DOHH2 (cell line): ENCODE data around the gene TBL2.

Source experiments
- H3F3A ChIP-seq: fragments of 200-600 bp; sonication (generic), shearing (Covaris generic); 2 replicates; pipeline ENCODE4 v1.6.0; 2016; ENCODE audit warnings: antibody characterized with exemption, mild to moderate bottlenecking; ENCODE audit not compliant: control insufficient read depth, insufficient read depth
- H3K27ac ChIP-seq: fragments of 200-600 bp; sonication (generic); 2 replicates; pipeline ENCODE4 v1.5.1; 2014; ENCODE audit warnings: low read depth, mild to moderate bottlenecking, low read length, moderate library complexity
- H3K27me3 ChIP-seq: fragments of 200-600 bp; sonication (generic); 2 replicates; pipeline ENCODE4 v1.6.1; 2014; ENCODE audit warnings: mild to moderate bottlenecking, low read length, mixed read lengths; ENCODE audit not compliant: control insufficient read depth
- H3K36me3 ChIP-seq: fragments of 200-600 bp; sonication (generic); 2 replicates; pipeline ENCODE4 v1.6.1; 2014; ENCODE audit warnings: mild to moderate bottlenecking, low read length, moderate library complexity, mixed read lengths; ENCODE audit not compliant: control insufficient read depth
- H3K4me1 ChIP-seq: fragments of 200-600 bp; sonication (generic); 2 replicates; pipeline ENCODE4 v1.6.1; 2014; ENCODE audit warnings: mild to moderate bottlenecking, low read length, mixed read lengths; ENCODE audit not compliant: control insufficient read depth
- H3K4me2 ChIP-seq: fragments of 200-600 bp; sonication (generic); 2 replicates; pipeline ENCODE4 v1.6.0; 2014; ENCODE audit warnings: mild to moderate bottlenecking, low read length, moderate library complexity
- H3K4me3 ChIP-seq: fragments of 200-600 bp; sonication (generic); 2 replicates; pipeline ENCODE4 v1.5.1; 2014; ENCODE audit warnings: mild to moderate bottlenecking, low read length, mixed read lengths
- H3K79me2 ChIP-seq: fragments of 200-600 bp; sonication (generic); 2 replicates; pipeline ENCODE4 v1.6.1; 2014; ENCODE audit warnings: mild to moderate bottlenecking, low read length, mixed read lengths; ENCODE audit not compliant: control insufficient read depth
- H3K9me2 ChIP-seq: fragments of 200-600 bp; sonication (generic); replicated peaks from 2 replicates; pipeline ENCODE4 v1.6.1; 2014; ENCODE audit warnings: mild to moderate bottlenecking, low read length, mixed read lengths; ENCODE audit not compliant: control insufficient read depth
- H3K9me3 ChIP-seq: fragments of 200-600 bp; sonication (generic); 2 replicates; pipeline ENCODE4 v1.6.1; 2014; ENCODE audit warnings: antibody characterized with exemption, low read length, mixed read lengths; ENCODE audit not compliant: control insufficient read depth, insufficient read depth
- H4K20me1 ChIP-seq: fragments of 200-600 bp; sonication (generic); 2 replicates; pipeline ENCODE4 v1.6.0; 2014; ENCODE audit warnings: low read depth, mild to moderate bottlenecking, antibody characterized with exemption, low read length, moderate library complexity; ENCODE audit not compliant: control insufficient read depth, insufficient read depth
- CTCF ChIP-seq: fragments of 200-600 bp; sonication (generic); IDR thresholded peaks from one replicate; pipeline ENCODE4 v1.5.1; 2014; ENCODE audit warnings: antibody characterized with exemption, mild to moderate bottlenecking, low read depth, low read length; ENCODE audit not compliant: poor library complexity, severe bottlenecking
- EZH2phosphoT487 ChIP-seq: fragments of 200-600 bp; sonication (generic); IDR thresholded peaks from 2 replicates; pipeline ENCODE4 v1.6.1; 2017; ENCODE audit warnings: borderline replicate concordance, mild to moderate bottlenecking, antibody characterized with exemption, low read length, moderate library complexity, mixed read lengths

The TBL2 gene

GRCh38 chr7:73599151-73599882 lies 20.9 kb upstream of the TBL2 start:
- H3F3A ChIP-seq = no peaks in the 10 kb centered on the region
- no peaks in the 10 kb centered on the region for H3K36me3 ChIP-seq
- H3K27ac ChIP-seq = no peak overlapping the region
- no peaks in the 10 kb centered on the region for H3K9me2 ChIP-seq
- no peaks in the 10 kb centered on the region for H3K4me1 ChIP-seq
- TF ChIP-seq CTCF (no peak), EZH2phosphoT487 (no peak)
- no peaks in the 10 kb centered on the region for H3K9me3 ChIP-seq
- no peak overlapping the region for H3K4me2 ChIP-seq
- no peaks in the 10 kb centered on the region for H4K20me1 ChIP-seq
- H3K27me3 ChIP-seq = peaks cover 11% of the 10 kb centered on the region
- H3K4me3 ChIP-seq = no peak overlapping the region
- no peaks in the 10 kb centered on the region for H3K79me2 ChIP-seq

GRCh38 chr7:73597978-73598782 lies 19.8 kb upstream of the TBL2 start:
- Histone ChIP-seq H3F3A (no peaks in the 10 kb centered on the region), H4K20me1 (no peaks in the 10 kb centered on the region), H3K4me1 (no peaks in the 10 kb centered on the region), H3K9me2 (no peaks in the 10 kb centered on the region), H3K27ac (no peak overlapping the region), H3K4me2 (no peak overlapping the region), H3K79me2 (no peaks in the 10 kb centered on the region), H3K36me3 (no peaks in the 10 kb centered on the region), H3K4me3 (no peak overlapping the region), H3K27me3 (peaks cover 13% of the 10 kb centered on the region), H3K9me3 (no peaks in the 10 kb centered on the region)
- TF ChIP-seq EZH2phosphoT487 (no peak), CTCF (no peak)

- no peaks in the 10 kb centered on the region for H3K9me2 ChIP-seq
- H3K79me2 ChIP-seq = no peaks in the 10 kb centered on the region
- no peaks in the 10 kb centered on the region for H3K36me3 ChIP-seq
- H3K27me3 ChIP-seq = peaks cover 13% of the 10 kb centered on the region
- no peaks in the 10 kb centered on the region for H3F3A ChIP-seq
- no peak overlapping the region for H3K4me3 ChIP-seq
- H3K9me3 ChIP-seq = no peaks in the 10 kb centered on the region
- H3K4me2 ChIP-seq = no peak overlapping the region
- H3K4me1 ChIP-seq = no peaks in the 10 kb centered on the region
- no peak for TF ChIP-seq EZH2phosphoT487
- TF ChIP-seq CTCF = no peak
- H4K20me1 ChIP-seq = no peaks in the 10 kb centered on the region
- H3K27ac ChIP-seq = no peak overlapping the region
Observed at GRCh38 chr7:73596191-73597065, 18.0 kb upstream of the TBL2 start.
